ENCODE data around the gene ACTRT2.

DNA sequence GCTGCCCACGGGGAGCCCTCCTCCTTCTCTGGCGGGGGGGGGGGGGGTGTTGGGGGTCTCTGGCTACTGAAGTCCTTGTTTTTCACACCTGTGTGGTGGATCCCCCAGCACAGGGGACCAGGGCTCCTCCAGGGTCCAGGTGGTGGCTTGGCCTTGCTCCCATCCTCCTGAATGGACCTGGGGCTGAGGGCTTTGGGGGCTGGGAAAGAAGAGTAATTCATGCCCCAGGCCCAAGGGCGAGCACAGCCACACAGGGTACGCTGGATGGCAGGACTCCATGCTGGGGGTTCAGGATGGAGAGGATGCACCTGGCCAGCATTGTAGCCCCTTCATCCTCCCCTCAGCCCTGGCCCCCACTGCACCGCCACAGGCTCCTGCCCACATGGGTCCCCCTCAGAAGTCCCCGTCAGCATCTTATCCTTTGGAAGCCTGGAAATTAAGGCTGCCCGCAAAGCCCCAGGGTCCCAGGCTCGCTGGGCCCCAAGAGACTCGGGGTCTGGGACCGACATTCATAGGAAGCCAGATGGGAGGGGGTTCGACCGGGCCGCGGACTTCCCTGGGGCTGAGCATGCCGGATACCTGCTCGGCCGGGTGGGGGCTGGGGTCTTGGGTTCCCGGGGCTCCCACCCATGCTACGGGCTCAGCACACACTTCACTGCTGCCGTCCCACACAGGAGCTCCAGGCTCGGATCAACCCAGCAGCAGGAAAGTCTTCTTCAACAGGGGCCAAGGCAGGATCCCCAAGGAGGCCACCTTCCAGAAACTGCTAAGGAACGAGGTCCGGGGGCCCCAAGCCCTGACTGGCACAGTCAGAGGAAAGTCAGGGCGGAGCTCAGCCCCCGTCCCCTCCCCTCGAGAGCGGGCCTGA is 49.0 kb upstream of the ACTRT2 start:
- TF ChIP-seq, protein P1, sequence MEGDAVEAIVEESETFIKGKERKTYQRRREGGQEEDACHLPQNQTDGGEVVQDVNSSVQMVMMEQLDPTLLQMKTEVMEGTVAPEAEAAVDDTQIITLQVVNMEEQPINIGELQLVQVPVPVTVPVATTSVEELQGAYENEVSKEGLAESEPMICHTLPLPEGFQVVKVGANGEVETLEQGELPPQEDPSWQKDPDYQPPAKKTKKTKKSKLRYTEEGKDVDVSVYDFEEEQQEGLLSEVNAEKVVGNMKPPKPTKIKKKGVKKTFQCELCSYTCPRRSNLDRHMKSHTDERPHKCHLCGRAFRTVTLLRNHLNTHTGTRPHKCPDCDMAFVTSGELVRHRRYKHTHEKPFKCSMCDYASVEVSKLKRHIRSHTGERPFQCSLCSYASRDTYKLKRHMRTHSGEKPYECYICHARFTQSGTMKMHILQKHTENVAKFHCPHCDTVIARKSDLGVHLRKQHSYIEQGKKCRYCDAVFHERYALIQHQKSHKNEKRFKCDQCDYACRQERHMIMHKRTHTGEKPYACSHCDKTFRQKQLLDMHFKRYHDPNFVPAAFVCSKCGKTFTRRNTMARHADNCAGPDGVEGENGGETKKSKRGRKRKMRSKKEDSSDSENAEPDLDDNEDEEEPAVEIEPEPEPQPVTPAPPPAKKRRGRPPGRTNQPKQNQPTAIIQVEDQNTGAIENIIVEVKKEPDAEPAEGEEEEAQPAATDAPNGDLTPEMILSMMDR (conservative IDR thresholded peaks at IDR 0.05; ENCODE audit: low read depth, low read length), result no peak
- no peak for TF ChIP-seq EZH2 (IDR thresholded peaks at IDR 0.05; ENCODE audit: borderline replicate concordance, low read depth, low read length, poor library complexity, severe bottlenecking)
